Femur (tissue), 1 donor: ENCODE data around the gene GABBR2.
"Not testable (repeated sequence)": the region's sequence is repeated elsewhere in the genome, so short reads cannot be mapped to it uniquely, and the experiment has no call there.

Source experiments
- DNase-seq: peaks from one replicate; pipeline ENCODE4 v3.0.0-alpha.2; 2017

GABBR2 gene

GRCh38 chr9:98684816-98685215, 23.9 kb downstream of the GABBR2 start:
- not testable (repeated sequence) for DNase-seq

GRCh38 chr9:98678244-98678842, 30.4 kb downstream of the GABBR2 start:
- no peak for DNase-seq

GRCh38 chr9:98673681-98674080, 35.1 kb downstream of the GABBR2 start:
- DNase-seq = no peak

GRCh38 chr9:98667005-98667640, 41.6 kb downstream of the GABBR2 start:
- DNase-seq = no peak

GRCh38 chr9:98665501-98665900, 43.2 kb downstream of the GABBR2 start:
- DNase-seq = no peak

GRCh38 chr9:98660541-98660940, 48.2 kb downstream of the GABBR2 start:
- no peak for DNase-seq

GRCh38 chr9:98658951-98659351, 49.8 kb downstream of the GABBR2 start:
- DNase-seq = no peak

GRCh38 chr9:98657897-98658296, 50.8 kb downstream of the GABBR2 start:
- DNase-seq = no peak

- no peak for DNase-seq
Measured at GRCh38 chr9:98656511-98656910, 52.2 kb downstream of the GABBR2 start.

GRCh38 chr9:98655428-98655827, 53.3 kb downstream of the GABBR2 start:
- DNase-seq = not testable (repeated sequence)

GRCh38 chr9:98654247-98654646, 54.5 kb downstream of the GABBR2 start:
- DNase-seq = no peak

- DNase-seq = no peak
Measured at GRCh38 chr9:98652741-98653140, 56.0 kb downstream of the GABBR2 start.

- no peak for DNase-seq
Measured at GRCh38 chr9:98652302-98652701, 56.4 kb downstream of the GABBR2 start.

GRCh38 chr9:98647236-98647635, 61.5 kb downstream of the GABBR2 start:
- no peak for DNase-seq

GRCh38 chr9:98644011-98644410, 64.7 kb downstream of the GABBR2 start:
- peak; percentile 32 for DNase-seq

GRCh38 chr9:98642661-98643312, 65.9 kb downstream of the GABBR2 start:
- no peak for DNase-seq

- no peak for DNase-seq
Measured at GRCh38 chr9:98641695-98642094, 67.0 kb downstream of the GABBR2 start.

- DNase-seq = no peak
Measured at GRCh38 chr9:98640394-98640793, 68.3 kb downstream of the GABBR2 start.

GRCh38 chr9:98639133-98639532, 69.6 kb downstream of the GABBR2 start:
- no peak for DNase-seq

- DNase-seq = no peak
Measured at GRCh38 chr9:98637381-98637780, 71.4 kb downstream of the GABBR2 start.

GRCh38 chr9:98635374-98635773, 73.4 kb downstream of the GABBR2 start:
- no peak for DNase-seq

- DNase-seq = no peak
Measured at GRCh38 chr9:98634685-98635336, 73.9 kb downstream of the GABBR2 start.

GRCh38 chr9:98632839-98633238, 75.9 kb downstream of the GABBR2 start:
- DNase-seq = no peak

- no peak for DNase-seq
Measured at GRCh38 chr9:98627296-98627695, 81.4 kb downstream of the GABBR2 start.
